GM18907 (cell line): ENCODE results near the gene LOXL4.

ENCODE experiments used
- ATAC-seq: cut with Tn5 transposase; IDR thresholded peaks from one replicate; pipeline ENCODE4 v1.9.1; 2021; ENCODE audit warnings: mild to moderate bottlenecking, moderate library complexity; ENCODE audit not compliant: unreplicated experiment

The LOXL4 gene

DNA sequence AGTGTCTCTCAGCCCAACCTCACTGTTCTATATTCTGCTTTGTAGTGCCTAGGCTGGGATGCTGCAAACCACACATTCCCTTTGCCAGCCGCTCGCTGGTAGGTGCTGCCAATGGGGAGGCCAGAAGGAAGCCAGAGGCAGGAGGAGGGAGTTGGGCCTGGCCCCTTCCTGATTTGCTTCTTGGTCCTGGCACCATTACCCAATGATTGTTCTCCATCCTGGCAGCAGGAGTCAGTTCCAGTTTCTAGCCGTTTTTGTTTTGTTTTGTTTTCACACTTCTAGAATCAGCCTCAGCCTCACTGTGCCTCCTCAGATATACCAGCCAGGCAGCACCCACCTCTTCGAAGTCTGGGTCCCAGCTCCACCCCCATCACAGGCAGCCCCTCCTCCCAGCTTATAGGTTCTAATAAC, 27.4 kb upstream of the LOXL4 start:
- no peak for ATAC-seq

DNA sequence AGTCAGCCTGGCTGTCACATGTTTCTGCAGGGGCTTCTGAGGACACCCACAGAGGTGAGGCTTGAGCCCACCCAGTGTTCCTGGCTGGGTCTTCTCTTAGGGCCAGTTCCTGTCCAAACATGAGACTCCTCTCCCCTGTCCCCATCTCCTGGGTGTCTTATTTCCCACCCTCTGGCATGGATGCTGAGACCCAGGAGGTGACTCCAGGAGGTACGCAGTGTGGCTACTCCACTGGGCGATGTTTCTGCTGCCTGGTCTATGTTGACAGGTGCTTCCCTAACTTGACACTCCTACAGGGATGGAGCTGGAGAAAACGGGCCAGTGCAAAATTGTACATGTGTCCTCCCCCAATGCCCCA, 26.3 kb upstream of the LOXL4 start:
- no peak for ATAC-seq

DNA sequence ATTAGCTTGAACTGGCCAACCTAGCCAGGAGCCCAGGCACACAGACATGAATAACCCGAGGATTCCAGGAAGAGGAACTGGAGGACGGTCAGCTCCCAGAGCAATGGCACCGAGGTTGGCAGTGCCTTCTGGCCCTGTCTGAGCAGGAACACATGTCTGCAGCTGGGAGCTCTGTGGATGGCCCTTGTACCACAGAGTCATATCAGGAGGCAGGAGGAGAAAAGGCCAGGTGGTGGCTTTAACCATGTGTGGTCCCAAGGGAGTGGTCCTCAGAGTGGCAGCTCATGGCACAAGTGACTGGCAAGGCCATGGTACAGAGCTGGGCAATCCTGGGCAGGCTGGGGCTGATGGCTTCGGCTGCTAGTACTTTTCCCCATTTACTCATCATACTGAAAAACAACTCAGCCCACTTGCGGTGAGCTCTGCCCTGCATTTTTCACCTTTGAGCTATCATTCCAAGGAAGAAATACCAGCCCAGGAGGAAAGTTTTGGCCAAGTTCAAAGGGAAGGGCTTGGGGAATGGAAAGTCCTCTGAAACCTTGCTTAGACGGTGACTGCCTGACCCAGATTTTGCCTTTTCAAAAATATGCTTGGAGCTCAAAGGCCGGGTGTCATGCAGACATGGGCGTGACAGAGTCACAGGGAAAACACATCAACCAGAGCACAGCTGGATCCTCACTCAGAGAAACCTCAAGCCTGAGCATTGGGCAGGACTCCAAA, 25.7 kb upstream of the LOXL4 start:
- no peak for ATAC-seq

DNA sequence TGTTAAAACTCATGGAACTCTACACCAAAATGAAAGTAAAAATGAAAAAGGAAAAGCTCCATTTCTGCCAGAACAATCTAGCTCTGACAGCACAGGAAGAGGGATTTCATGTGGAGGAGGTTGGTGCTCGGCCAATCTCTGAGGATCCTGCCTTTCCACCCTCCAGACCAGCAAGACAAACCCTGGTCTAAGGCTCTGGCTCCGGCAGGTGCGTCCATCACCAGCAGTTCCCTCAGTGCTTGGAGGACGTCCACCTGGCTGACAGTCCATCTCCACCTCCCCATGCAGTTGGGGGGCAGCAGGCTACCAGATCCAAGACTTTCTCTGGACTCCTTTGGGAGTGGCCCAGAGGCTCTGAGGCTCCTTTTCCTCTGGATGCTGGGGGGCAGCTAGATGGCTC, 25.0 kb upstream of the LOXL4 start:
- no peak for ATAC-seq

DNA sequence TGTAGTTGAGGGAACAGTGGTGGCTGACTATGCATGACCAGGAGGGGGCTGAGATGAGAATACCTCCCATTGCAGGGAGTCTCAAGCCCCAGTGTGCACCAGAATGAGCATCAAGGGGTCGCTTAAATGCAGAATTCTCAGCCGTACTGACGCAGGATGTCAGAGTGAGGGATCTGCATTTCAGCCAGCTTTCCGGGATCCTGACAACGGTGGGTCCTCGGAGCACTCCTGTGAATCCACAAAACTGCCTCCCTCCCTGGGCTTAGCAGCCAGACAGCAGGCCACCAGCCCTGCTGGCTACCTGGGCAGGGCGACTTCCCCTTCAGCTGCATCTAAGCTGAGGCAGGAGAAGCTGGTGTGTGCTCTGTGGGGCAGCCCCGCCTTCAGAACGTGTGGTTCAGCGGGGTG, 21.8 kb upstream of the LOXL4 start:
- ATAC-seq: no peak

DNA sequence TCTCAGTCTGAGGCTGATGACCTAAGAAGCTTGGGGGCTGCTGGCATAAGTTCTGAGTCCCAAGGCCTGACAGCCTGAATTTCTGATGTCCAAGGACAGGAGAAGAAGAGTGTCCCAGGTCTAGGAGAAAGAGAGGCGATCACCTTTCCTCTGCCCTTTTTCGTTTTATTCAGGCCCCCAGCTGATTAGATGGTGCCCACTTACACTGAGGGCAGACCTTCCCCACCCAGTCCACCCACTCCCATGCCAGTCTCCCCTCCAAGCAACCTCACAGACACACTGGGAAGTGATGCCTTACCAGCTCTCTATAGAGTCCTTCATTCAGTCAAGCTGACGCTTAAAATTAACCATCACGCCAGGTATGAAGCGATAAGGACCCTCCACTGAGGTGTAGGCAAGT, 19.3 kb upstream of the LOXL4 start:
- no peak for ATAC-seq

DNA sequence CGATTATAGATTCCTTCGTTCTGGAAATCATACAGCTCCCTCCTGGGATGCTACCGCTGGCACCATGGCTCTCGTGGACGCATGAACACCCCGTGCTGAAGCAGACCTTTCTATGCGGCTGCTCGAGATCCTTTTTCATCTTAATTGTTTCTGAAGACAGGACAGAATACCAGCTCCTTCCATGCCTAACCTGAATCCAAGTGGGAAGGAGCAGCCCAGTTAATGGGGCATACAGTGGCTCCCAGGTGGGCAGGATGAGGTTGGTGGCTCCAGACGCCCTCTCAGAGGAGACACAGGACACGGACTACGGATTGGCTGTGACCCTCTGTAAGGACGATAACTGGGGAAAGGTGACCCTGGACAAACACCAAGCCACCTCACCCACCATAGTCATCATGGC, 18.4 kb upstream of the LOXL4 start:
- no peak for ATAC-seq

DNA sequence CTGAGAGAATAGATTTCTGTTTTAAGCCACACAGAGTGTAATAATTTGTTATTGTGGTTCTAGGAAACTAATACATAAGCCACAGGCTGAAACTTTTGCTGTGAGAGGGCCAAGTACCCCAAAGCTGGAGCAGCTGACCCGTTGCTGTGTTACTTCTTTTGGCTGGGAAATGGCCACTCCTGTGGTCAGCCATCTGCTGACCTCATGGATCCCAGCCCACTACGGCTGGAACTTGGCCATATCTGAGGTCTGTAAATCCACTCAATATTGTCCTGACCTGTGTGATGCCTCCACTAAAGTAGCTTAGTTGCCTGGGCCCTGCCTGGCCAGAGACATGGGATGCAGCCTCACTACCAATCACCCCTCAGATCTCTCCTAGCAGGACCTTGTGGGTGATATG, 17.4 kb upstream of the LOXL4 start:
- ATAC-seq: no peak

DNA sequence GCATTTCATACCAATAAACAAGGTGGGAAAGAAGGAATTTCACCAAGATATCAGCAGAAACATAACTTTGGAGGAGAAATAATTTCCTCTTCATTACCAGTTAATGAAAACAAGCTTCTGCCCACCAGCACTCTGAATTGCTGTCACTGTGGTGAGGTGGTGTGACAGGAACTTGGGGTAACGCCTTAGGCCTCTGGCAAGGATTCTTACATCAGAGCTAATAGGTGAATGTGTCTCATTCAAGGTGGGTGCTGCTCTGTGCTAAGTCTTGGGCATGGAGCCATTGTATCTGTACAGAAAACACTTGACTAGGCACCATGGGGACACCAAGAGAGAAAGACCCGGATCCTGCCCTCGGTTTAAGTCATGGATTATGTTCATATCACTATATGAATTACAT, 8.3 kb upstream of the LOXL4 start:
- ATAC-seq: no peak

DNA sequence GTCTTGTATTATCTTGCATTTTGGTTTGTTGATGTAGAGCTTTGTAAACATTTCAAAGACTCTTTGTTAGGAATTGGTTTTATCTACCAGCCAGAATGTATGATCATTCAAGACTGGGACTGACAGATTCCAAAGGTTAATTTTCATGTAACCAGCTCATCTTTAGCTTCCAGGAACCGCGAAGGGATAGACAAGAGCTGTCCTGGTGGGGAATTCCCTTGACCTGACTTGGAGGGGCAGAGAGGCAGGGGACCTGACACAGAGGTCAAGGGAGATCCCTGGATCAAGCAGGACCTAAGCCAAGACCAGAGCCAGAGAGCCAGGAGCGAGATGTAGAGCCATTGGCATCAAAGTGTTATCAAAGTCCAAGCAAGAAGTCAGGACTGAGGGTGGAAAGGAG, 6.6 kb upstream of the LOXL4 start:
- ATAC-seq: no peak

DNA sequence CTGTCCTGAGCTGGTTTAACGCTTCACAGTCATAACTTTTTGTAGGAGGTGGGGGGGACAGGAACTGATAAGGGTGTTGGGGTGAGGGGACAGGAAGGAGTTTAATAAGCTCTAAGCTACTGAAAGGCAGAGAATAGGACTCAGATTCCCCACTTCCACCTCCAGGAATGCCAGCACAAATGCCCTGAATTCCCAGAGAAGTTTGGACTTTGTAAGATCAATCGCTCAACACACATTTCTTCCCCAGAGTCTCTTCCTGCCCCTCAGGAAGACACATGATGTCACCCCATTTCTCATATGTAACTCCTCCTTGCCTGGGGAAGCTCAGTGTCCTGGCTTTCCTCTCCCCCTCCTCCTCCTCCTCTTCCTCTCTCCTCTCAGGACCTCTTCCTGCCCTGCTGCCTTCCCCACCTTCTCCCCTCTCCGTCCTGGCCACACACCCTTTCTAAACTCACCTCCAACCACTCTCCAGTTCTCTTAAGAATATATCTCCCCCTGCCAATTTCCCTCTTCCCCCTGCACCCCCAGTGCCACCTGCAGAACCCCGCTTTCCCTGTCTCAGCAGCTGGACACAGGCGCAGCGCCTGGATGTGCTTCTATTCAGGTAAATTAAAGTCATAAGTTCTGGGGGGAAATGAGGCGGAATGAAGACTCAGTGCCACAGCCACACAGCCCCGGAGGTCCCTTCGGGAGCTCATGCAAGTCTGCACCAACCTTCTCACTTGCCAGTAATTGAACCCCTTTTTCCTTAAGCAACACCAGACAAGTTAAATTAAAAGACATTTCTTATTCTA, 5.3 kb upstream of the LOXL4 start:
- no peak for ATAC-seq

DNA sequence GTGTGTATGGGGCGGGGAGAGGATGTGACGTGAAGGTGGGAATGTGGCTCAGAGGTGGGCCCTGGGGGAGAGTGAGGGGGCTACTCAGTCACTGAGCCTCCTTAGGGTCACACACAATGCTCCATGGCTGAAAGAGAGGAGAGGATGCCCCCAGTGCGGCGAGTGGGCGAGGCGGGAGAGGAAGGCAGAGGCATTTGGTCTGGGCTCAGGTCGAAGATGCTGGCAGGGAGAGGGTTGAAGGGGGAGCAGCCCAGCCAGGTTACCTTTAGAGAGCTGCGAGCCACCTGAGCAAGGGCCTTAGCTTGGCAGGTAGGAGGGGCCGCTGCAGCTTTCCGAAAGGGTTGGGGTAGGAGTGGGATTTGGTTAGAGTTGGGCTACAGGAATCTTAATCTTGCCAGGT, 4.7 kb upstream of the LOXL4 start:
- no peak for ATAC-seq

DNA sequence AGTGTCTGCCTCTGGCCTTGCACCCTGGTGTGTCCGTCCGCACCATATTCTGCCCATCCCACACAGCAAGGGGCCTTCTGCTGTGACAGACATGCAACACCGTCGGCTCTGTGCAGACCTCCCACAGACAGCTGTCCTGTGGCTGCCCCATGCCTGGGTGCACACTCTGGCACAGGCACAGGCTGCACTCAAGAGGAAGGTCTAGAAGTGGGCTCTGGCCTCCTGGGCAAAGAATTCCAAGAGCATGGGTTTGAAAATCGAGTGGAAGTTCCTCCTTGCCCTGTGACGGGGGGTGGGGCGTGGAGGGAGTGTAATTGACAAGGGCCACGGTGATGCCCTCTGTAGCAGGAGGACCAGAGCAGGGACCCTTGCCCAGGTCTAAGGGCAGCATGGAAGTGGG, 4.3 kb upstream of the LOXL4 start:
- no peak for ATAC-seq

DNA sequence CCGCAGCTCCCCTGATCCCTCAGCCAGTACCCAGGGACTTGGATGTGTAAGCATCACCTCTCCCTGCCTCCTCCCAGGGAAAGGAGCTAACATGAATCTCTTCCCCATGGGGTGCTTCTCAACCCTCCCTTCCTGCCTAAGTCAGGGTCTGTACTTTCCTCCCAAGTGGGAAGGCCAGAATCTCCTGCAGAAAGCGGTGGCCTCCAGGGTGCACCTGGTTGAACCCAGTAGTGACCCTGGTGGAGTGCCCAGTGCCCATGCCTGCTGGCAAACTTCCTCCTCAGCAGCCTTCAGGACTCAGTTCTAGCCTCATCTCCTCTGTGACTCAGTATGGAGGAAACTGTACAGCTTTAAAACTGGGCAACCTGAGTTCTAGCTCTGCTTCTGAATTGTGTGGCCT, 2.8 kb upstream of the LOXL4 start:
- no peak for ATAC-seq

DNA sequence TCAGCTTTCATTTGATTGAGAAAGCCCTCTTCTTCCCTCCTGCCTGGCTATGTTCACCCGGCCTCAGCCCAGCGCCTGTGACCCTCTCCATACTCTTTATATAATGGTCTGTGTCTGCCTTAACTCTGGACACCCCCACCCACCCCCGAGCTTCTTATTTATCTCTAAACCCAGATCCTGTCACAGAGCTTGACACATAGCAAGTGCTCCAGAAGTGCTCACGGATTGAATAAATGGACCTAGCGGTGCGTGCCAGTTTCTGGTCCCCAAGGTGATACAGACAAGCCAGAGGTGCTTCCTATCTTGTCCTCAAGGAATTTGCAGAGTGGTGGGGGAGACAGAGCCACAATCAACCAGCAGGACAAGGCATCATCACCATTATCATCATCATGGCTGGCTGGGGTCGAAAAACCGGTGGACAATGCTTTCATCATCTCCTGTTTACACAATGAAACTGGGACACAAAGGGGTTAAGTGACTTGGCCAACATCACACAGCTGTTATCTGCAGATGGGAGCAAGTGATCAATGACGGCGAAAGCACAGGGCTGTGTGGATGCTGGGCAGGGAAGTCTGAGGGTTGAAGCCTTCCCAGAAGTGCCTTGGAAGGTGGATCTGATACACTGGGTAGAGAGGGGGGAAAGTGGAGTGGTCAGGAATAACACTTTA, 2.2 kb upstream of the LOXL4 start:
- ATAC-seq: no peak

DNA sequence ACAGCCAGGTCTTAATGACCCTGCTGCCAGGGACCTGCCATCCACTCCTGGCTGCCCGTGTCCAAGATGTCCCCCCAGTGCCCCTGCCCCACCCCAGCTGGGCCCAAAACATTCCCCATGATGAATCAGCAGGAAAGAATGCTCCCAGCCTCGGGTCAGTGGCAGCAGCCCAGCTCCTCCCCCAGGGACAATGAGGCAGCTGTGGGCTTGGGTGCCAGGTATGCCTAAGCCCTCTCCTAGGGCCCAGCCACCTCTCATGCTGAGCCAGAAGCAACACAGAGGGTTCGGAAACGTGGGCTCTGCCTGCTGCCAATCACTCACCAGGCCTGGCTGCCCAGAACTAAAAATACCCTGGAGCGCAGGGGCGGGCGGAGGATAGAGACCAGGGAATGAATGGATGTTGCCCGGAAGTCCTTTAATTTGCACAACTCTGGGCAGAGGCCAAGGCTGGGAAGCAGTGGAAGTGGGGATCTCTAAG, 1.5 kb upstream of the LOXL4 start:
- no peak for ATAC-seq

DNA sequence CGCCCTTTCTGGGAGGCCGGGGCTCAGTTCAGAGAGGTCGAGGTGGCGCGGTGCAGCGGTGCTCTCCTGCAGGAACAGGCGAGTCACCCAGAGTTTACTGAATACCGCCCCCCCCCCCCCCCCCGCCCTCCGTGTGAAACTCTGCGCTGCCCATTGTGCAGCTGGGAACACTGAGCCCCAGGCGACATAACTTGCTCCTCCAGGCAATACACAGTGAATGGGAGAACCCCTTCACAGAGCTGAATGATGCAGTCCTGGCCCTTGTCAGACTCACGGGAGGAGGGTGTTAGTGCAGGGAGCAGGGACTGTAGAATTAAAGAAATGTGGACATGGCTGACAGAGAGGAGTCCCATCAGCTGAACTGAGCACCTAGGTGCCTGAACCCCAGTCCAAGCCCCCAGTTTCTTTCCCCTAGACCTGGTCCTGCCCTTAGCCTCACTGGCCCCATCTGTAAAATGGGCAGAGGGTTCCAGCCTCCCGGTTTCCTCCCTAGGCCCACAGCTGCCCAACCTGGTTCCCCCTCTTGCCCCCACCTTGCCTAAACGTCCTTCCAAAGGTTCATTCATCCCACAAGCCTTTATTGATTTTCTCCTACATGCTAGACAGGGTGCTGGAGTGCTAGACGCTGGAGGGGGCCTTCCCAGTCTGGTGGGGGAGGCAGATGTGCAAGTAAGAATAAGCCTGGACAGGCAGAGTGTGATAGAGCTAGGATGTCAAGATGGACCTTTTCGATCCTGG, 869 bp upstream of the LOXL4 start:
- ATAC-seq: no peak

DNA sequence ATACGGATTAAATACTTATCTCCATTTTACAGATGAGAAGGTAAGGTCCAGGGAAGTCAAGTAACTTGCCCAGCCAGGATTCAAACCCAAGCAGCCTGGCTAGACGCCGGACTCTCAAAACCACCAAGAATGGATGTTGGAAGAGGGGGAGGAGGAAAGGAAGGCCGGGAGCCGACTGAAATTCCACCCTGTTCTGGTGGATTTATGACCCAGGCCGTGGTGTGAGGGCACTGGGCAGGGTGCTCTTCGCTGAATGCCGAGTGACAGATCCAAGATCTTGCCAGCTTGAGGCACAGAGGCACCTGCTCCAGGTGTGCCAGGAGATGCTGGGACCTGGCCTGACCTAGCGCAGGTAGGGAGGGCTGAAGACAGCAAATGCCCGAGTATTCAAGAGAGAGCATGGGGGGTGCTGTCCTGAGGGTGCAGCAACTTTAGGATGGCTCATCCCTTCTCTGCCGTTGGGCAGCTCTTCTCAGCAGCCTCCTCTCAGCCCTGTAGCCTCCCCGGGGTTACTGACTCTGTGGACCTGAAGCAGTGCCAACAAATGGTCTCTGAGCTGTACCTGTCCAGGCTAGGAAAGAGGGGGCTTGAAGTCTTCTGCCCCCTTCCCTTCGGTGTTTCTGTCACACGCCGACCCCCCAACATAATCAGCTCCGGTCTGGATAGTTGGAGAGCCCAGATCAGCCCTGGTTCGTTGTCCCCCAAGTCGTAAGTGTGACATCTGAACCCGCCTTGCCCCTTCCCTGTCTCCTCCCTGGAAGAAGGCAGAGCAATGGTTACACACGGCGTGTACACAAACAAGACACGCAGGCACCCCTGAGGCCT, 713 bp downstream of the LOXL4 start:
- ATAC-seq: no peak

DNA sequence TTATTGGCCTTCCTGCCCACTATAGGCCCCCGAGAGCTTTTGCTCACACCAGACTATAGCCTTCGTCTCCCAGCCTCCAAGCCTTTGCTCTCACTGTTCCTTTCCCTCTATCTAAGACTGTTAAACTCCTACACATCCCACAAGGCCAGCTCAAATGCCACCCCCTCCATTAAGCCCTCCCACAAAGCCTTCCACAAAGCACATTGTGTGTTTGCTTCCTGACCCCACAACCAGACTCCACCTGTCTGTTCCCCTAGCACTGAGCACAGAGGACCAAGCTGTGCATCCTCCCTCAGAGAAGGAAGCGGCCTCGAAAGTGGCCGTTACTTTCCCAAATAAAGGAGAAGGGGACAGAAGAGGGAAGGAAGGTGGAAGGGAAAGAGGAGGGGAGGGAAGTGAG, 1.3 kb downstream of the LOXL4 start:
- ATAC-seq: no peak
